PC-9 (cell line): ENCODE results near the gene OR5B3.

ENCODE experiments used
- EZH2 ChIP-seq: fragments of 200-600 bp; sonication (generic); IDR thresholded peaks from 2 replicates; pipeline ENCODE4 v1.8.0; 2017; ENCODE audit warnings: antibody characterized with exemption, low read depth
- TF ChIP-seq, protein P1 (sequence below): fragments of 200-600 bp; sonication (generic); conservative IDR thresholded peaks from 2 replicates; pipeline ENCODE4 v1.6.1; 2017; ENCODE audit warnings: mixed run types, antibody characterized with exemption, mild to moderate bottlenecking, moderate library complexity

DNA sequence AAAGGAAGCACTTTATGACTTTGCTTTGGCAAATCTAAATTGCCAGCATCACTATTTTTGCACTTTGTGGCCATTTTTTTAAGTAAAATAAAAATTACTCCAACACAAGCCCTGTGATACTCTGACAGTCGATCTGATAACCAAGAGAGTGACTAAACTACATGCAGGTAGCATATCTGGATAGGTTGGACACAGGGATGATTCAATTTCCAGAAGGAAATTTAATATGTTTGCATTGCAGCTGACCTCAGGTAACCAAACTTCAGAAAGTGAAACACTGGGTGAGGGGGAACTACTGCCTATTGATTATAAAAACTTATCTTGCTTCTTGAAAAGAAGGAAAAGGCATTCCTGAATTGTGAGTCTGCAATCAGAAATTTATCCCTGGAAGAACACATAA is 13.9 kb downstream of the OR5B3 start:
- TF ChIP-seq, protein P1, sequence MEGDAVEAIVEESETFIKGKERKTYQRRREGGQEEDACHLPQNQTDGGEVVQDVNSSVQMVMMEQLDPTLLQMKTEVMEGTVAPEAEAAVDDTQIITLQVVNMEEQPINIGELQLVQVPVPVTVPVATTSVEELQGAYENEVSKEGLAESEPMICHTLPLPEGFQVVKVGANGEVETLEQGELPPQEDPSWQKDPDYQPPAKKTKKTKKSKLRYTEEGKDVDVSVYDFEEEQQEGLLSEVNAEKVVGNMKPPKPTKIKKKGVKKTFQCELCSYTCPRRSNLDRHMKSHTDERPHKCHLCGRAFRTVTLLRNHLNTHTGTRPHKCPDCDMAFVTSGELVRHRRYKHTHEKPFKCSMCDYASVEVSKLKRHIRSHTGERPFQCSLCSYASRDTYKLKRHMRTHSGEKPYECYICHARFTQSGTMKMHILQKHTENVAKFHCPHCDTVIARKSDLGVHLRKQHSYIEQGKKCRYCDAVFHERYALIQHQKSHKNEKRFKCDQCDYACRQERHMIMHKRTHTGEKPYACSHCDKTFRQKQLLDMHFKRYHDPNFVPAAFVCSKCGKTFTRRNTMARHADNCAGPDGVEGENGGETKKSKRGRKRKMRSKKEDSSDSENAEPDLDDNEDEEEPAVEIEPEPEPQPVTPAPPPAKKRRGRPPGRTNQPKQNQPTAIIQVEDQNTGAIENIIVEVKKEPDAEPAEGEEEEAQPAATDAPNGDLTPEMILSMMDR = no peak
- no peak for TF ChIP-seq EZH2
